H1 (cell line): Measurements from ENCODE around the gene NUDT3. TPM values are rescaled to one million over a fixed set of nuclear protein-coding genes. Genes with fewer than 3 reads are reported as not detected.

Source experiments
- HDAC2 ChIP-seq, 2 experiments: fragments of 300-600 bp in 1 of 2; sonication (generic) in 1 of 2; IDR thresholded peaks; 2 replicates each; pipeline ENCODE4 v1.6.1; 2011 to 2012; ENCODE audit warnings: low read depth in 2 of 2, low read length in 2 of 2, mild to moderate bottlenecking in 2 of 2, moderate library complexity in 2 of 2, borderline replicate concordance in 1 of 2, inconsistent platforms in 1 of 2
- polyA plus RNA-seq, 7 experiments: library from polyadenylated mRNA; depleted of rRNA in 3 of 7; stranded (reverse) in 5 of 7; unstranded in 2 of 7; fragments of >200 nt in 5 of 7; fragments of 200-250 nt in 2 of 7; gene quantifications; 1 replicate in 5 of 7; 2 replicates in 1 of 7; 4 replicates in 1 of 7; pipeline versions ENCODE4 v1.2.1 to v1.2.3, GENCODE V29; 2011 to 2013; ENCODE audit warnings: missing spikeins in 2 of 7, mixed read lengths in 2 of 7
- total RNA-seq: library from RNA; stranded (reverse); fragmentation: NEBNext Ultra II Directional; extraction: Animal tissue kit (Norgen Biotek cat#: 25700); gene quantifications from 2 replicates; pipeline ENCODE4 v1.2.1, GENCODE V29; 2021

Gene NUDT3
- total and polyA plus RNA-seq, 2 of the 8 experiments (the other 6 are each of a cell fraction or from before 2014, with no cell fraction given): 14.1 to 36.9 TPM

GRCh38 chr6:34232901-34233300 is 159.6 kb downstream of the NUDT3 start (continued):
- TF ChIP-seq HDAC2 (IDR thresholded peaks at IDR 0.05; ENCODE audit: borderline replicate concordance in 1 of 2, low read depth in 2 of 2, low read length in 2 of 2): no peak
- TF ChIP-seq, all 59 proteins: peak for 0
